Amniotic epithelial cell (primary cell): ENCODE data around the gene SLC19A1.

ENCODE experiments used
- DNase-seq: peaks from one replicate; pipeline ENCODE4 v3.0.0-alpha.2; 2010; ENCODE audit warnings: low read depth

The SLC19A1 gene

GRCh38 chr21:45517249-45518065 lies 24.8 kb downstream of the SLC19A1 start:
- peak; percentile 8 for DNase-seq

- no peak for DNase-seq
Measured at GRCh38 chr21:45516671-45517151, 25.5 kb downstream of the SLC19A1 start.

GRCh38 chr21:45516071-45516670 lies 26.1 kb downstream of the SLC19A1 start:
- no peak for DNase-seq

GRCh38 chr21:45515241-45516061 lies 26.8 kb downstream of the SLC19A1 start:
- no peak for DNase-seq

- DNase-seq = no peak
Measured at GRCh38 chr21:45514311-45515021, 27.8 kb downstream of the SLC19A1 start.

- DNase-seq = no peak
Measured at GRCh38 chr21:45513741-45514310, 28.4 kb downstream of the SLC19A1 start.

- DNase-seq = no peak
Measured at GRCh38 chr21:45513003-45513717, 29.1 kb downstream of the SLC19A1 start.

GRCh38 chr21:45512626-45513002 lies 29.6 kb downstream of the SLC19A1 start:
- DNase-seq = no peak

- no peak for DNase-seq
Measured at GRCh38 chr21:45511661-45512431, 30.4 kb downstream of the SLC19A1 start.

- DNase-seq = no peak
Measured at GRCh38 chr21:45511007-45511406, 31.2 kb downstream of the SLC19A1 start.

GRCh38 chr21:45510466-45510955 lies 31.7 kb downstream of the SLC19A1 start:
- no peak for DNase-seq

GRCh38 chr21:45509566-45510465 lies 32.4 kb downstream of the SLC19A1 start:
- no peak for DNase-seq

GRCh38 chr21:45508607-45509565 lies 33.4 kb downstream of the SLC19A1 start:
- DNase-seq = no peak

GRCh38 chr21:45507888-45508508 lies 34.2 kb downstream of the SLC19A1 start:
- DNase-seq = no peak

- DNase-seq = no peak
Measured at GRCh38 chr21:45507523-45507875, 34.7 kb downstream of the SLC19A1 start.

GRCh38 chr21:45506836-45507522 lies 35.3 kb downstream of the SLC19A1 start:
- DNase-seq = no peak
